Trophoblast cell (in vitro differentiated cells and primary cell): Measurements from ENCODE around the gene PDF.

ENCODE experiments used
- DNase-seq, 2 donors: peaks; one replicate each; pipeline ENCODE4 v3.0.0-alpha.2; 2016
- H2AFZ ChIP-seq: 2 replicates; pipeline ENCODE4 v1.6.1; 2013; ENCODE audit warnings: low read length, moderate library complexity, mild to moderate bottlenecking; ENCODE audit not compliant: insufficient read depth, poor library complexity
- H2AK5ac ChIP-seq: 2 replicates; pipeline ENCODE4 v1.6.1; 2013; ENCODE audit warnings: mild to moderate bottlenecking, low read length
- H2BK120ac ChIP-seq: 2 replicates; pipeline ENCODE4 v1.6.1; 2013; ENCODE audit warnings: low read length, mild to moderate bottlenecking, moderate library complexity; ENCODE audit not compliant: insufficient read depth, poor library complexity
- H2BK12ac ChIP-seq: 2 replicates; pipeline ENCODE4 v1.6.1; 2013; ENCODE audit warnings: mild to moderate bottlenecking, low read length, moderate library complexity
- H2BK5ac ChIP-seq: 2 replicates; pipeline ENCODE4 v1.6.1; 2013; ENCODE audit warnings: low read length, low read depth, moderate library complexity, mild to moderate bottlenecking; ENCODE audit not compliant: poor library complexity
- H3K14ac ChIP-seq: 2 replicates; pipeline ENCODE4 v1.6.1; 2013; ENCODE audit warnings: mild to moderate bottlenecking, low read length
- H3K18ac ChIP-seq: 2 replicates; pipeline ENCODE4 v1.6.1; 2013; ENCODE audit warnings: mild to moderate bottlenecking, low read length
- H3K23ac ChIP-seq: 2 replicates; pipeline ENCODE4 v1.6.1; 2013; ENCODE audit warnings: low read length
- H3K27ac ChIP-seq: 2 replicates; pipeline ENCODE4 v1.5.1; 2013; ENCODE audit warnings: low read depth, mild to moderate bottlenecking, inconsistent platforms, low read length, moderate library complexity
- H3K27me3 ChIP-seq: 2 replicates; pipeline ENCODE4 v1.6.1; 2013; ENCODE audit warnings: inconsistent platforms, mild to moderate bottlenecking, low read length, moderate library complexity; ENCODE audit not compliant: insufficient read depth
- H3K36me3 ChIP-seq, 2 experiments: 1 replicate in 1 of 2; 2 replicates in 1 of 2; pipeline ENCODE4 v1.6.1; 2013; ENCODE audit warnings: low read length in 2 of 2, mild to moderate bottlenecking in 2 of 2, moderate library complexity in 1 of 2; ENCODE audit not compliant: insufficient read depth in 2 of 2, control insufficient read depth in 1 of 2
- H3K4ac ChIP-seq: 2 replicates; pipeline ENCODE4 v1.6.1; 2013; ENCODE audit warnings: low read depth, mild to moderate bottlenecking, low read length, moderate library complexity
- H3K4me1 ChIP-seq, 2 experiments: 1 replicate in 1 of 2; 2 replicates in 1 of 2; pipeline ENCODE4 v1.6.1; 2013; ENCODE audit warnings: low read length in 2 of 2, mild to moderate bottlenecking in 2 of 2, moderate library complexity in 1 of 2; ENCODE audit not compliant: insufficient read depth in 2 of 2, control insufficient read depth in 1 of 2
- H3K4me2 ChIP-seq: 2 replicates; pipeline ENCODE4 v1.6.1; 2013; ENCODE audit warnings: inconsistent platforms, mild to moderate bottlenecking, low read length, moderate library complexity
- H3K4me3 ChIP-seq: 2 replicates; pipeline ENCODE4 v1.5.1; 2013; ENCODE audit warnings: mild to moderate bottlenecking, low read depth, low read length, inconsistent platforms
- H3K79me1 ChIP-seq: one replicate; pipeline ENCODE4 v1.6.1; 2013; ENCODE audit warnings: low read length
- H3K79me2 ChIP-seq: 2 replicates; pipeline ENCODE4 v1.6.1; 2013; ENCODE audit warnings: low read length, mild to moderate bottlenecking; ENCODE audit not compliant: control insufficient read depth, insufficient read depth, poor library complexity
- H3K9ac ChIP-seq: 2 replicates; pipeline ENCODE4 v1.6.1; 2013; ENCODE audit warnings: mild to moderate bottlenecking, low read length
- H3K9me3 ChIP-seq: 2 replicates; pipeline ENCODE4 v1.6.1; 2013; ENCODE audit warnings: low read depth, mild to moderate bottlenecking, control low read depth, inconsistent platforms, low read length; ENCODE audit not compliant: insufficient read depth
- H4K12ac ChIP-seq: 2 replicates; pipeline ENCODE4 v1.6.1; 2013; ENCODE audit warnings: low read depth, mild to moderate bottlenecking, low read length, moderate library complexity
- H4K8ac ChIP-seq: 2 replicates; pipeline ENCODE4 v1.6.1; 2013; ENCODE audit warnings: low read depth, mild to moderate bottlenecking, low read length, moderate library complexity
- H4K91ac ChIP-seq: one replicate; pipeline ENCODE4 v1.6.1; 2013; ENCODE audit warnings: low read depth, mild to moderate bottlenecking, low read length, moderate library complexity
- WGBS: extraction: QIAGEN DNeasy Blood & Tissue Kit; methylation state at CpG from one replicate; pipeline ENCODE4 v1.1.7; 2013; ENCODE audit warnings: missing lambda C conversion rate; ENCODE audit not compliant: insufficient read length, insufficient coverage; ENCODE audit errors: extremely low coverage; 5-methylcytosine and 5-hydroxymethylcytosine counted together

Gene PDF

GRCh38 chr16:69340095-69340644, 9.8 kb upstream of the PDF start:
- peak overlapping the region; percentile 88 for H3K4me2 ChIP-seq
- peak overlapping the region; percentile 95 for H3K9ac ChIP-seq
- peak overlapping the region; percentile 58 for H4K91ac ChIP-seq
- H3K36me3 ChIP-seq: peaks cover 8 to 22% of the 10 kb centered on the region in 2 experiments
- no peaks in the 10 kb centered on the region for H3K27me3 ChIP-seq
- H3K23ac ChIP-seq: no peak overlapping the region
- H3K27ac ChIP-seq: peak overlapping the region; percentile 60
- peak overlapping the region; percentile 39 for H2AFZ ChIP-seq
- H3K4me1 ChIP-seq: peaks cover 6 to 12% of the 10 kb centered on the region in 2 experiments
- no peak overlapping the region for H2BK12ac ChIP-seq
- H3K4ac ChIP-seq: peak overlapping the region; percentile 25
- H2BK5ac ChIP-seq: peak overlapping the region; percentile 1
- peaks cover 8% of the 10 kb centered on the region for H3K79me1 ChIP-seq
- peak overlapping the region; percentile 83 for H3K14ac ChIP-seq
- peak overlapping the region; percentile 98 for H3K4me3 ChIP-seq
- peak overlapping the region; percentile 81 for H2AK5ac ChIP-seq
- H4K8ac ChIP-seq: peak overlapping the region; percentile 78
- no CpG with 5 or more reads among the region's 16 CpGs for WGBS
- no peaks in the 10 kb centered on the region for H3K9me3 ChIP-seq
- no peak for DNase-seq
- H2BK120ac ChIP-seq: peak overlapping the region; percentile 43
- peak overlapping the region; percentile 86 for H4K12ac ChIP-seq
- peak overlapping the region; percentile 4 for H3K18ac ChIP-seq
- H3K79me2 ChIP-seq: peaks cover 16% of the 10 kb centered on the region

GRCh38 chr16:69339289-69340094, 9.1 kb upstream of the PDF start, which contains the start of the genes COG8 and NIP7:
TSS of gene COG8 (minus strand) at chr16:69339564. CDS start at chr16:69339552, 12 bp downstream.
TSS of gene NIP7 (plus strand) at chr16:69339772. CDS start at chr16:69339830, 58 bp downstream.
- peaks cover 6 to 12% of the 10 kb centered on the region in 2 experiments for H3K4me1 ChIP-seq
- H3K4ac ChIP-seq: peak within 1 kb of the TSS; percentile 85
- no peaks in the 10 kb centered on the region for H3K27me3 ChIP-seq
- peaks cover 8% of the 10 kb centered on the region for H3K79me1 ChIP-seq
- H4K91ac ChIP-seq: peak within 1 kb of the TSS; percentile 88
- H3K14ac ChIP-seq: peak within 1 kb of the TSS; percentile 94
- peak within 1 kb of the TSS; percentile 1 for H2BK5ac ChIP-seq
- peak within 1 kb of the TSS; percentile 78 for H3K18ac ChIP-seq
- H3K9ac ChIP-seq: peak within 1 kb of the TSS; percentile 96
- no peak within 1 kb of the TSS for H2BK12ac ChIP-seq
- H3K36me3 ChIP-seq: peaks cover 14 to 28% of the 10 kb centered on the region in 2 experiments
- WGBS: no CpG with 5 or more reads among the region's 77 CpGs
- H3K4me2 ChIP-seq: peak within 1 kb of the TSS; percentile 88
- peak within 1 kb of the TSS; percentile 89 for H2AFZ ChIP-seq
- H3K79me2 ChIP-seq: peaks cover 16% of the 10 kb centered on the region
- H3K9me3 ChIP-seq: no peaks in the 10 kb centered on the region
- peak within 1 kb of the TSS; percentile 88 for H4K12ac ChIP-seq
- peak within 1 kb of the TSS; percentile 65 for H3K27ac ChIP-seq
- peak within 1 kb of the TSS; percentile 49 for H2BK120ac ChIP-seq
- peak; percentile 95 to 99 for DNase-seq
- no peak within 1 kb of the TSS for H3K23ac ChIP-seq
- H3K4me3 ChIP-seq: peak within 1 kb of the TSS; percentile 98
- peak within 1 kb of the TSS; percentile 81 for H2AK5ac ChIP-seq
- peak within 1 kb of the TSS; percentile 97 for H4K8ac ChIP-seq

- Histone ChIP-seq H2AK5ac (no peak overlapping the region), H4K12ac (peak overlapping the region; percentile 88), H2AFZ (peak overlapping the region; percentile 89), H3K79me1 (peaks cover 8% of the 10 kb centered on the region), H2BK5ac (no peak overlapping the region), H3K14ac (peak overlapping the region; percentile 94), H3K23ac (no peak overlapping the region), H3K79me2 (peaks cover 16% of the 10 kb centered on the region), H3K4me2 (peak overlapping the region; percentile 86), H3K4me3 (peak overlapping the region; percentile 95), H3K18ac (peak overlapping the region; percentile 78), H3K9ac (peak overlapping the region; percentile 96), H3K27me3 (no peaks in the 10 kb centered on the region), H2BK120ac (no peak overlapping the region), H3K27ac (peak overlapping the region; percentile 65), H3K36me3 (peaks cover 21 to 36% of the 10 kb centered on the region in 2 experiments), H4K91ac (peak overlapping the region; percentile 88), H2BK12ac (no peak overlapping the region), H3K4ac (peak overlapping the region; percentile 85), H3K9me3 (no peaks in the 10 kb centered on the region), H4K8ac (peak overlapping the region; percentile 97), H3K4me1 (peaks cover 6 to 12% of the 10 kb centered on the region in 2 experiments)
- WGBS: no CpG with 5 or more reads among the region's 46 CpGs
- peak in 1 of 2 donors; percentile 80 for DNase-seq
Measured at GRCh38 chr16:69338557-69339288, 8.3 kb upstream of the PDF start.

- no CpG with 5 or more reads among the region's 9 CpGs for WGBS
Measured at GRCh38 chr16:69334696-69335095, 4.3 kb upstream of the PDF start.

More at GRCh38 chr16:69334696-69335095, 4.3 kb upstream of the PDF start:
- no peak overlapping the region for H3K4ac ChIP-seq
- no peak overlapping the region for H3K18ac ChIP-seq
- H3K9ac ChIP-seq: no peak overlapping the region
- no peaks in the 10 kb centered on the region for H3K9me3 ChIP-seq
- H3K4me2 ChIP-seq: no peak overlapping the region
- no peak overlapping the region for H2BK5ac ChIP-seq
- no peak overlapping the region for H4K12ac ChIP-seq
- H3K4me3 ChIP-seq: no peak overlapping the region
- H2AFZ ChIP-seq: no peak overlapping the region
- H4K91ac ChIP-seq: no peak overlapping the region
- H3K27me3 ChIP-seq: no peaks in the 10 kb centered on the region
- no peak overlapping the region for H2BK12ac ChIP-seq
- no peak overlapping the region for H3K27ac ChIP-seq
- H3K79me2 ChIP-seq: peaks cover 19% of the 10 kb centered on the region
- no peak for DNase-seq
- H4K8ac ChIP-seq: no peak overlapping the region
- peaks cover 4 to 8% of the 10 kb centered on the region in 2 experiments for H3K4me1 ChIP-seq
- no peak overlapping the region for H3K23ac ChIP-seq
- H3K79me1 ChIP-seq: peaks cover 15% of the 10 kb centered on the region
- H2AK5ac ChIP-seq: no peak overlapping the region
- no peak overlapping the region for H3K14ac ChIP-seq
- no peak overlapping the region for H2BK120ac ChIP-seq
- peaks cover 37 to 39% of the 10 kb centered on the region in 2 experiments for H3K36me3 ChIP-seq
